GM12878 (cell line): ENCODE data around the gene CD7. TPM values are rescaled to one million over a fixed set of nuclear protein-coding genes. Genes with fewer than 3 reads are reported as not detected.

Source experiments
- ATAC-seq: fragments of 200-7000 bp; cut with Tn5 transposase; 3 replicates; pipeline ENCODE4 v1.9.1; 2020; ENCODE audit warnings: mild to moderate bottlenecking, moderate library complexity
- BruUV-seq: library from RNA; stranded (reverse); fragments of 400-500 nt; replicated peaks from 2 replicates; lab custom pipeline; 2021; lab: Mats Ljungman, UMichigan
- CTCF ChIA-PET: fragments of 300-600 bp; sonication (Branson Sonifier 250); formaldehyde crosslinking; extraction: SDS; loops from one replicate; lab custom pipeline; 2021; ENCODE audit warnings: inconsistent platforms; lab: Yijun Ruan, JAX
- POLR2A ChIA-PET: fragments of 350-600 bp; formaldehyde crosslinking; extraction: SDS; loops from one replicate; lab custom pipeline; 2021; ENCODE audit warnings: inconsistent platforms; lab: Charles Lee
- RAD21 ChIA-PET: fragments of 300-600 bp; sonication (Branson Sonifier 250); formaldehyde crosslinking; loops from one replicate; lab custom pipeline; 2023; ENCODE audit warnings: antibody characterized with exemption; ENCODE audit not compliant: unreplicated experiment; lab: Charles Lee
- SMC1A ChIA-PET: fragments of 300-600 bp; sonication (Branson Sonifier 250); formaldehyde crosslinking; loops from one replicate; lab custom pipeline; 2023; ENCODE audit not compliant: unreplicated experiment, uncharacterized antibody; lab: Charles Lee
- DNase-seq: peaks from one replicate; pipeline ENCODE4 v3.0.0-alpha.2; 2011; ENCODE audit warnings: low read depth, low spot score
- FAIRE-seq: peaks from 3 replicates; lab custom pipeline; 2011; peaks lifted over from hg19 to GRCh38; lab: Jason Lieb, UNC
- H2AFZ ChIP-seq: 2 replicates; pipeline ENCODE4 v1.6.0; 2011; ENCODE audit warnings: low read depth, low read length, control low read depth; ENCODE audit not compliant: control insufficient read depth
- H3K27ac ChIP-seq: 2 replicates; pipeline ENCODE4 v1.5.1; 2011; ENCODE audit warnings: control low read depth; ENCODE audit not compliant: control insufficient read depth, insufficient read depth
- H3K27me3 ChIP-seq, 2 experiments: replicated peaks in 1 of 2; 2 replicates each; pipeline versions ENCODE4 v1.6.0 to v1.6.1; 2011; ENCODE audit warnings: low read length in 1 of 2; ENCODE audit not compliant: control insufficient read depth in 2 of 2, insufficient read depth in 2 of 2
- H3K36me3 ChIP-seq, 2 experiments: 2 replicates each; pipeline ENCODE4 v1.5.1; 2011; ENCODE audit warnings: low read length in 1 of 2; ENCODE audit not compliant: control insufficient read depth in 2 of 2, insufficient read depth in 2 of 2
- H3K4me1 ChIP-seq: 2 replicates; pipeline ENCODE4 v1.6.1; 2011; ENCODE audit warnings: mild to moderate bottlenecking, low read length, moderate library complexity, mixed read lengths; ENCODE audit not compliant: control insufficient read depth, insufficient read depth
- H3K4me2 ChIP-seq: 2 replicates; pipeline ENCODE4 v1.6.0; 2011; ENCODE audit warnings: control low read depth; ENCODE audit not compliant: control insufficient read depth, insufficient read depth
- H3K4me3 ChIP-seq: fragments of 200-600 bp; sonication (generic); 2 replicates; pipeline ENCODE4 v1.5.1; 2016
- H3K79me2 ChIP-seq: 2 replicates; pipeline ENCODE4 v1.6.0; 2011; ENCODE audit warnings: low read length; ENCODE audit not compliant: control insufficient read depth, insufficient read depth
- H3K9ac ChIP-seq: 2 replicates; pipeline ENCODE4 v1.8.0; 2011; ENCODE audit warnings: low read length, control low read depth, mixed read lengths; ENCODE audit not compliant: control insufficient read depth, insufficient read depth
- H3K9me3 ChIP-seq: replicated peaks from 3 replicates; pipeline ENCODE4 v1.5.1; 2011; ENCODE audit warnings: mild to moderate bottlenecking, low read length; ENCODE audit not compliant: control insufficient read depth, insufficient read depth
- H4K20me1 ChIP-seq: 2 replicates; pipeline ENCODE4 v1.6.0; 2011; ENCODE audit not compliant: control insufficient read depth, insufficient read depth
- BHLHE40 ChIP-seq, 2 experiments: fragments of 450-650 bp in 1 of 2; IDR thresholded peaks; 2 replicates each; pipeline ENCODE4 v1.6.1; 2011 to 2017; ENCODE audit warnings: low read depth in 2 of 2, borderline replicate concordance in 1 of 2, improper control_type of control experiment in 1 of 2, low read length in 1 of 2, mild to moderate bottlenecking in 1 of 2
- CHD1 ChIP-seq: IDR thresholded peaks from 2 replicates; pipeline ENCODE4 v1.6.1; 2012; ENCODE audit warnings: low read depth, low read length, improper control_type of control experiment
- GATAD2B ChIP-seq: fragments of 450-650 bp; conservative IDR thresholded peaks from 2 replicates; pipeline ENCODE4 v1.6.1; 2017; ENCODE audit warnings: low read depth, mild to moderate bottlenecking, moderate library complexity
- IRF3 ChIP-seq: fragments of 450-650 bp; IDR thresholded peaks from 2 replicates; pipeline ENCODE4 v1.6.1; 2014; ENCODE audit warnings: mild to moderate bottlenecking
- RFX5 ChIP-seq: IDR thresholded peaks from 2 replicates; pipeline ENCODE4 v1.6.1; 2011; ENCODE audit warnings: low read depth, low read length, improper control_type of control experiment
- SMAD1 ChIP-seq: fragments of 450-650 bp; IDR thresholded peaks from 2 replicates; pipeline ENCODE4 v1.6.1; 2018; ENCODE audit warnings: mild to moderate bottlenecking, low read depth; ENCODE audit not compliant: partially characterized antibody
- SMAD5 ChIP-seq: IDR thresholded peaks from 2 replicates; pipeline ENCODE4 v1.6.1; 2016; ENCODE audit warnings: antibody characterized with exemption, low read depth
- TCF12 ChIP-seq: IDR thresholded peaks from 2 replicates; pipeline ENCODE4 v1.6.1; 2011; ENCODE audit warnings: low read depth, mild to moderate bottlenecking, low read length
- TCF3 ChIP-seq: IDR thresholded peaks from 2 replicates; pipeline ENCODE4 v1.6.1; 2012; ENCODE audit warnings: low read depth, mild to moderate bottlenecking, low read length, borderline replicate concordance; ENCODE audit not compliant: insufficient read depth
- WGBS: methylation state at CpG from one replicate; pipeline ENCODE4 v1.1.6; 2016; ENCODE audit warnings: low lambda C conversion rate; ENCODE audit not compliant: insufficient replicate concordance, insufficient coverage; ENCODE audit errors: missing lambda C conversion rate; 5-methylcytosine and 5-hydroxymethylcytosine counted together
- in situ Hi-C: fragments of 300-500 bp; cut with MboI; formaldehyde crosslinking; loops from 9 replicates; pipeline ENCODE4 v1.14.3; 2018; ENCODE audit warnings: mixed read lengths
- intact Hi-C: fragments of 100-400 bp; cut with micrococcal nuclease; formaldehyde crosslinking; loops from one replicate; pipeline ENCODE4 v1.14.2; 2022; ENCODE audit not compliant: unreplicated experiment
- polyA plus RNA-seq, 11 experiments: library from polyadenylated mRNA; depleted of rRNA in 4 of 11; unstranded in 6 of 11; stranded (reverse) in 5 of 11; fragments of >200 nt; fragmentation: Nextera tagmentation in 4 of 11; fragmentation: Illumina TruSeq in 1 of 11; extraction: Ambion mirVana in 4 of 11; extraction: Trizol in 1 of 11; gene quantifications; 1 replicate in 1 of 11; 2 replicates in 10 of 11; pipeline versions ENCODE4 v1.2.1 to v1.2.3, GENCODE V29; 2011 to 2016; ENCODE audit warnings: inconsistent platforms in 2 of 11, missing spikeins in 2 of 11, low read depth in 1 of 11
- total RNA-seq, 4 experiments: library from RNA; depleted of rRNA in 3 of 4; stranded (reverse); fragments of >200 nt in 3 of 4; fragmentation: Illumina TruSeq in 1 of 4; extraction: Trizol in 1 of 4; gene quantifications; 2 replicates each; pipeline versions ENCODE4 v1.2.1 to v1.2.3, GENCODE V29; 2013 to 2021

Gene CD7
- total and polyA plus RNA-seq, 10 of the 15 experiments (the other 5 are each of a cell fraction or from before 2014, with no cell fraction given): 0.33 TPM; not detected in 9

GRCh38 chr17:82330322-82331239, 13.2 kb upstream of the CD7 start:
- WGBS: 27% methylated on average over 28 of the region's 28 CpGs
- peak; percentile 31 for ATAC-seq
- SMC1A ChIA-PET: interaction anchor here (0.9 kb wide), 1 partner anchor 29 kb away, joined by 3 read pairs; no protein-coding TSS in a partner anchor
- TF ChIP-seq IRF3 (no peak), SMAD1 (no peak), CHD1 (no peak), SMAD5 (no peak), TCF3 (peak; percentile 12; the same call in 1 of the 2 replicates), BHLHE40 (IDR thresholded peaks at IDR 0.05; ENCODE audit: borderline replicate concordance in 1 of 2, low read depth in 2 of 2, low read length in 1 of 2) (peak in 1 of 2 experiments; percentile 39; a peak in 2 of 4 replicates), TCF12 (peak; percentile 90), RFX5 (no peak), GATAD2B (no peak)
- TF ChIP-seq, all 136 proteins: peak for 3
- Histone ChIP-seq H3K4me3 (no peak overlapping the region), H2AFZ (no peak overlapping the region), H3K4me1 (peaks cover 11% of the 10 kb centered on the region), H3K27me3 (peaks cover 6 to 12% of the 10 kb centered on the region in 2 experiments; a peak in 3 of 4 replicates), H3K4me2 (no peak overlapping the region), H3K79me2 (no peaks in the 10 kb centered on the region), H3K36me3 (no peaks in the 10 kb centered on the region), H3K27ac (no peak overlapping the region), H4K20me1 (no peaks in the 10 kb centered on the region), H3K9ac (no peak overlapping the region), H3K9me3 (no peaks in the 10 kb centered on the region)
- BruUV-seq: no TSS peak
- ChIA-PET CTCF (interaction anchor here (1.2 to 1.4 kb wide), 2 partner anchors 20 to 31 kb away, joined by 3 to 4 read pairs; no protein-coding TSS in a partner anchor), POLR2A (no interaction called here), RAD21 (no interaction called here)
- FAIRE-seq (no peak), DNase-seq (no peak)
- in situ Hi-C loops (no loop called here), intact Hi-C loops (no loop called here)
